GM19328 (cell line): ENCODE measurements around the gene VWA3B.

Source experiments
- ATAC-seq: cut with Tn5 transposase; IDR thresholded peaks from one replicate; pipeline ENCODE4 v1.9.1; 2021; ENCODE audit warnings: mild to moderate bottlenecking, moderate library complexity; ENCODE audit not compliant: unreplicated experiment

The VWA3B gene

DNA sequence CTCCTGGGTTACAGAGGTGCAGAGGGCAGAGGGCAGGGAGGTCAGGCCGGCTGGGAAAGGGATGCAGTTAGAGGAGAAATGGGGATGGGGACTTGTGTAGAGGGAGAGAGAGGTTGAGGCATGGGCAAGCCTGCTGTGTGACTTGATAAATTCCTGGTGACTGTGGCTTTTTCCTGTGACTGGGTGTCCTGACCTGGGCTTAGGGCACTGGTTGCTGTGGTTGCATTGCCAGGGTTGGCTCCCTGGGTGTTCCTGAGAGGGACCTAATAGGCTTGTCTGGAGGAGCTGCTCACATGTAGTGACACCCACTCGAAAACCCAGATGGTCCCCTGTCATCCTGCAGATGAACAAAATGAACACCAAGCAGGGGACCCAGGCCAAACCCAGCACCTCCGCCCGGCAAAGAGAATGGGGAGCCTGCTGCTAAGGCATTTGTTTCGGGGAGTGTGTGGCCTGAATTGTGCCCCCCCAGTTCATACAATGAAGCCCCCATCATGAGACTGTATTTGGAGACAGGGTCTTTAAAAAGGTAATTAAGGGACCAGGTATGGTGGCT, 78.6 kb downstream of the VWA3B start:
- no peak for ATAC-seq

DNA sequence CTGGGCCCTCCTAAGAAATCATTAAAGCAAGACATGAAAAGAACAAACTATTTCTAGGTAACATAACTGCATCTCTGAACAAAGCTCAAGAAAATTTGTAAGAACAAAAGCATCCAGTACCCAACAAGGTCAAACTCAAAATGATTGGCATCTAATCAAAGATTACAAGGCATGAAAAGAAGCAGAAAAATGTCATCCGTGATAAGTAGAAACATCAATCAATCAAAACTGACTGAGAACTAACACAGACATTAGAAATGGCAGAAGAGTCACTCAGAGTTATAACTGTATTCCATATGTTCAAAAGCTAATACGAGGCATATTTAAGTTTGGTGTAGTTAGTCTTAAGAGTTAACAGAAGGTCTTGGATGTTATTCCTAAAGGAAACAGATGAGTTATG, 80.9 kb downstream of the VWA3B start:
- ATAC-seq: no peak

DNA sequence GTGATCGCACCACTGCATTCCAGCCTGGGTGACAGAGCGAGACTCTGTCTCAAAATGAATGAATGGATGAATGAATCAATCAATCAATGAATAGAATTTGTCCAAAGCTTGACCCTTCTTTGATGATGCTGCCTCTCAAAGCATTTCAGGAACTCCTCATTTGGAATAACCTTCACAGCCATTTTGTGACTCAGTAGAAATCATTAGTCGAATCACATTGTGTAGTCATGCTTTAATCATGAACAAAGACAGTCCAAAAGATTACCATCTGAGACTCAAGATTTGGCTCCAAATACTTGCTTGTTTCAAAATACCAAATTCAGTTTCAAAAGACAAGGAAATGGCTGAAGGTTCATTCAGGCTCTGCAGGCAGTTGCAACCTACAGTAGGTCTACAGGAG, 83.1 kb downstream of the VWA3B start:
- ATAC-seq: no peak

DNA sequence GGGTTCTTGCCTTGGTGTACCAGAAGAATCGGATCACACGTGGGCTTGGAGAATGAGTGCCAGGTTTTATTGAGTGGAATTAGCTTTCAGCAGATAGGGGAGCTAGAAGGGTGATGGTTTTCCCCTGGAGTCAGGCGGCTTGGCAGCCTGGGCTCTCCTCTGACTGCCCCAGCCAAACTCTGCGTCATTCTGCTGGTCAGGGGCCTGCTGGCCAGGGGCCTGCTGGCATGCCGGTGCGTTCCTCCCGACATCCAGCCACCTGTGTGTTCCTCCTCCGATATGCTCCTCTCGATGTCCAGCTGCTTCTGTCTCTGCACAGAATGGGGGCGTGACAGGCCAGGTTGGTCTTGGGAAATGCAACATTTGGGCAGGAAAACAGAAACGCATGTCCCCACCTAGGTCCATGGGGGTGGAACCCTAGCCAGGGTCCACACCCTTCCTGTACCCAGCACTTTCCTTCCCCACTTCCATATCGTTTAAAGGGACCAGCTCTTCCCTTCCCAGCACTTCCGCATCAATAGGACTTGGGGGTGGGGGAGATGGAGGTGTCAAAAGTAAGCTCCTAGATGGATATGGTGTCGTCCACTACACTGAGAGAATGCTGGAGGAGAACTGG, 85.3 kb downstream of the VWA3B start:
- ATAC-seq: no peak

DNA sequence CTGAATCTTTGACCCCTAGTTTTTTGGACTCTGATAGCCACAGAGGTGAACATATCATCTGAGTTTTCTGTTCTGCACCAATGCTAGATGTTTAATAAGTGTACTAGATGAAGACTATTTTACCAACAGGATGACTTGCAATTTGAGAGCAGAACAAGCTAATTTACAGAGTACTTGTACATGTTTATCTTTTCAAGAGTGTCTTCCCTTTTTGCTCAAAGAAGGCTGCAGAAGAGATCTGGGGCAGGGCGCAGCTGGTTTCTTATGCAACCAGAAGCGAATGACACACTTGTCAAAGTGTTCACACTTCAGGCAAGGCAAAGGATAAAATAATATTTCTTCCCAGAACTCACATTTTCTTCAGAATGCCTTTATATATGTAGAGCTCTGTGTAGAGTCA, 86.0 kb downstream of the VWA3B start:
- ATAC-seq: no peak

DNA sequence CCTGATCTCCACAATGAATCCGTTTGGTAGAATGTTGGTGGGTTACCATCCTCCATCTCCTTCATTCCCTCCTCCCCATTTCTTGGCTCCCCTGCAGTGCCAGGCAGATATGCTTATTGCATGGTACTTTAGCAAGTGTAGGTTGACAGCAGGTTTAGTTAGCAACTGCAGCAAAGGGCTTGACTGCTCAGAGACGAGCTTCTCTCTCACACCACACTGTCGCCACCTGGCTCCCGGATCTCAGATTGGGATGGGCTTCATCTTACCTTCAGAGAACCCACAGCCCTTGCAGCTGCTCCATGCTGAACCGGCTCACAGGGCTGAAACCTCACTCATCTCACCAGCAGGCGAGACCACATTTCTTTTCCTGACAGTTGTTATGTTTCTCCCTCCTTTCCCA, 88.8 kb downstream of the VWA3B start:
- ATAC-seq: no peak

DNA sequence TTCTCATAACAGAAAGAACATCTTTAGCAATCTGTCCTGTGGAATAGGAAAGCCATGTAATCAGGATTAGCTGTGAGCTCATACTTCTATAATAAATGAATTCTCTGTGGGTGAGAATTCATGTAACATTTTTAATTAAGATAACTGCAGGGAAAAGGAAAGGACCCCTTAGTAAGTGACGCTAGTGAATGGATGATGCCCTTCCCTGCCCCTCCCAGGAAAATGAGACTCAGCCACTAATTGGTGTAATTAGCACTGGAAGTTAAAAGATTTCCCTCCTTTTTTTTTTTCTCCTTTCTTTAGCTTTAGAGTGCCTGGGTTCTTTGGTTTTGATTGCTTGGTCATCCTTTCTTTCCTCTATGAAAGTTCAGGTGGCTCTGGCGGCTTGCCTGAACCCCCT, 90.3 kb downstream of the VWA3B start:
- ATAC-seq: no peak

- no peak for ATAC-seq
Measured at GRCh38 chr2:98177986-98178385, 91.0 kb downstream of the VWA3B start.

DNA sequence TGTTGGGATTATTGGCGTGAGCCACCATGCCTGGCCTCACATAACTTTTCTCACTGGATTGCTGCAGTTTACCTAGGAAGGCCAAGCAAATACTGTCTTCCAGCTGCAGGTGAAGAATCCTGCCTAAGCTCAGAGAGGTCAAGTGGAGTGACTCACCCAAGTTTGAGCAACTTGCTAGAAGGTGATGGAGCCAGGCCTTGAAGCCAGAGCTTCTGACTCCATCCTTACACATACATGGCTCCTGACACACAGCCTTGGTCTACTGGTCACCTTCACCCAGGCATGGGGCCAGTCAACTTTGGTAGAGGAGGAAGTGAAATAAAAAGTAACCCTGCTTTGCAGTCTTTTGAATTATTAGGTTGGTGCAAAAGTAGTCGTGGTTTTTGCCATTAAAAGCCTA, 93.5 kb downstream of the VWA3B start:
- ATAC-seq: no peak

GRCh38 chr2:98181346-98181745, 94.4 kb downstream of the VWA3B start:
- no peak for ATAC-seq

DNA sequence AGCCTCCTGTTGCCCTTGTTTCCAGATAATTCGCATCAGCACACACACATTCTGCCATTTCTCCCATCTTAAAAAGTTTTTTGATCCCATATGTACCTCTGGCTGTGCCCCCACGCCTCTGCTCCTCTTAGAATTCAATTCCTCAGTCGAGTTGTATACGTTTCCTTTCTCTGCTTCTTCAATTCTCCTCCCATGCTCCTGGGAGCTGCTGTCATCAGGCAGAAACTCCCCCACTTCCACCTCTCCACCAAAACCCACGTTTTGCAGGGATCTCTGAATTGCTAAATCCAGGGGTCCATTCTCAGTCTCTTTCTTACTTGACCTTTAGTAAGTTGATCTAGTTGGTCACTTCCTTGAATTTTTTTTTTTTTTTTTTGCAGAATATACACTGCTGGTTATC, 98.8 kb downstream of the VWA3B start:
- ATAC-seq: no peak

GRCh38 chr2:98187194-98187593, 100.2 kb downstream of the VWA3B start:
- no peak for ATAC-seq

- no peak for ATAC-seq
Measured at GRCh38 chr2:98188351-98189046, 101.5 kb downstream of the VWA3B start.

DNA sequence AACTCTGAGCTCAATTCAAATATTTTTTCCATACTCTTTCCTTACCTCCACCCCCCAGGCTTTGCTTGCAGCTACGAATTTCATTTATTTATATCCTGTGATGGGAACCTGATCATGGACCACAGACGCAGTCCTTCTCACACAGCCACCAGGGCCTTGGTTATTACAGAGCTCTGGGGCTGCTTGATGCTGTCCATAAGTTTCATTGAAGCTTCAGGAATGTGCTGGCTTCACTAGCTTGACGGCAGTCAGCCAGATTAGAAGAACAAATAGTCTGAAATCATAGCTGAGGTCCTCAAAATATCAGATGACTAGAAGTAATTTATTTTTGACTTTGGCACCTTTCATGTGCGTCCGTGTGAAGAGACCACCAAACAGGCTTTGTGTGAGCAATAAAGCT, 104.9 kb downstream of the VWA3B start:
- ATAC-seq: no peak

GRCh38 chr2:98201576-98201975, 114.6 kb downstream of the VWA3B start:
- no peak for ATAC-seq

DNA sequence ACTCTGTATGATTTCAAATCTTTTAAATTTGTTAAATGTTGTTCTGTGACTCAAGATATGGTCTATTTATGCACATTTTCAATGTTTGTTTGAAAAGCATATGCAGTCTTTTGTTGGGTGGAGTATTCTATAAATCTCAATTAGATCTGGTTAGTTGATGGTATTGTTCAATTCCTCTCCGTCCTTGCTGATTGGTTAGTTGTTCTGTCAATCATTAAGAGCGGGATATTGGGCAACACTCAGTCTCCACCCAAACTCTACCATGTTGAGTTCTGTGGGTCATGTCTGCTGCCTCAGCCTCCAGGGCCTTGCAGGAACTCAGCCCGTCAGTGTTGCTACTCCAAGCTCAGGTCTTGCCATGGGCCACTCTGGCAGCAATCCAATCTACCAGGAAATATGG, 118.9 kb downstream of the VWA3B start:
- ATAC-seq: no peak

DNA sequence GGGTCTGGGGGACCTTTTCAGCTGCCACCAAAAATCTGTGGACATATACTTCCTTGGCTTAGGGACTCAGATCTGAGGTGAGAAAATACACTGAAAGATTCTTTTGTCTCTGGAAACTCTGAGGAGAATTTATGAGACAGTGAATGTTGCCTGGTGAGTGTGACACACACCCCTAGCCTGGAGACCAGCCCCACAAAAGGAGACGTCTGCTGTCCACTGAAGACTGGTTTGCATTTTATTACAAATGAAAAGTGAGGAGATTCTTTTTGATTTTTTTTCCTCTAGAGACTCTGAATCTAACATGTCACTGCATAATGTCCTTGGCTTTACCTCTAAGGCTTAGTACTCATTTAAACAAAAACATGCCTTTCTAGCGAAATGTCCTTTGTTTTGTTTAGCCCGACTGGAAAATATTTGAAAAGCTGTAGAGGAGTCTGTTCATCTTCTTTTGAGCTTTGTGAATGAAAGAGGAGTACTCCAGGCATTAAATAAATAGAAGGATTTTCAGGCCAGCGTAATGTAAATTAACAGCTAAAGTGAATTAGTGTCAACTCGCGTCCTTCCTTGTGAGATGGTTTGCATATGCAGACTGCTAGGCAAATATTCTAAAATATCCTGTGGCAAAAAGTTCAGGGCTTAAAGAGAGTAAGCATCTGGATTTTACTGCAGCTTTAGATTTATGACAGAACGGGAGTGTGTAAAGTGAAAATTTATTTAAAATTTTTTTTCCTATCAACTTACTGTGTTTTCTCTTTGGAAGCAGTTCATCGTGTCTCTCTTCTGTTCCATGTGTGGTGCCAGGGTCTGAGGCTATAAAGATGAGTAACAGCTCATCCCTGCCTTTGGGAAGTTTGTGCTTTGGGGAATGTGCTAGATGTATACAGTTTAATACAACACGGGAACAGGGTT, 125.4 kb downstream of the VWA3B start:
- ATAC-seq: no peak

GRCh38 chr2:98216616-98217015, 129.6 kb downstream of the VWA3B start:
- ATAC-seq: no peak

GRCh38 chr2:98219152-98219551, 132.2 kb downstream of the VWA3B start:
- ATAC-seq: no peak

- no peak for ATAC-seq
Measured at GRCh38 chr2:98233941-98234340, 147.0 kb downstream of the VWA3B start.

DNA sequence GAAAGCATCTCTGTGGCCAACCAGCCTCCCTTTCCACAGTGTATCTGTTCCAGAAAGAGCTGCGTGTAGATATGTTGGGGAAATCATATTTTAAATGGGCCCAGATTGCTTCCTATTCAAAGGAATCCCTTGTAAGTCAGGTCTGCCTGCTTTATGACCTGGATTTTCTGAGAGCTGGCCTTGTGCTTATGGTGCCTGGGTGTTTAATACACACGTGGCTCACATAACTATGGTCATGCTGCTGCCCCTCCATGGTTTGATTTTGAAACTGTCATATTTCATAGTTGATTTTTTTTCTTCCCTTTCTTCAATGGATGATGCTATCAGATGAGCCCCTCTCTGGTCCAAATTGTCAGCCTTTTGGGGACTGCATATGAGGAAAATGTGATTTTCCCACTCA, 147.8 kb downstream of the VWA3B start:
- ATAC-seq: no peak

GRCh38 chr2:98236935-98237334, 150.0 kb downstream of the VWA3B start:
- no peak for ATAC-seq
